ENCODE results near the gene TUNAR.

The TUNAR gene

GRCh38 chr14:95835121-95835730, 41.4 kb upstream of the TUNAR start:
- TF ChIP-seq POLR2A (IDR thresholded peaks at IDR 0.05; ENCODE audit: low read depth, low read length) (no peak), POLR2AphosphoS5 (IDR thresholded peaks at IDR 0.05; ENCODE audit: low read depth, low read length) (no peak), SPI1 (IDR thresholded peaks at IDR 0.05; ENCODE audit: low read depth, low read length) (peak; percentile 60), PAX5 (IDR thresholded peaks at IDR 0.05; ENCODE audit: insufficient read depth, low read length, severe bottlenecking) (no peak), POU2F2 (IDR thresholded peaks at IDR 0.05; ENCODE audit: low read depth, low read length) (no peak)
- no peak for DNase-seq (ENCODE audit: insufficient read length, low spot score)
- peak; percentile 26 for FAIRE-seq

GRCh38 chr14:95838862-95839261, 37.8 kb upstream of the TUNAR start:
- FAIRE-seq: no peak
- no peak for TF ChIP-seq POLR2AphosphoS5 (IDR thresholded peaks at IDR 0.05; ENCODE audit: low read depth, low read length)
- TF ChIP-seq PAX5 (IDR thresholded peaks at IDR 0.05; ENCODE audit: insufficient read depth, low read length, severe bottlenecking): no peak
- TF ChIP-seq POLR2A (IDR thresholded peaks at IDR 0.05; ENCODE audit: low read depth, low read length): no peak
- no peak for TF ChIP-seq TAF1 (IDR thresholded peaks at IDR 0.05; ENCODE audit: low read depth, low read length)
- TF ChIP-seq SPI1 (IDR thresholded peaks at IDR 0.05; ENCODE audit: low read depth, low read length): no peak
- no peak for TF ChIP-seq POU2F2 (IDR thresholded peaks at IDR 0.05; ENCODE audit: low read depth, low read length)
- no peak for DNase-seq (ENCODE audit: insufficient read length, low spot score)

- FAIRE-seq (no peak), DNase-seq (ENCODE audit: insufficient read length, low spot score) (no peak)
- TF ChIP-seq PAX5 (IDR thresholded peaks at IDR 0.05; ENCODE audit: insufficient read depth, low read length, severe bottlenecking) (no peak), TAF1 (IDR thresholded peaks at IDR 0.05; ENCODE audit: low read depth, low read length) (no peak), POLR2A (IDR thresholded peaks at IDR 0.05; ENCODE audit: low read depth, low read length) (no peak), POU2F2 (IDR thresholded peaks at IDR 0.05; ENCODE audit: low read depth, low read length) (no peak), POLR2AphosphoS5 (IDR thresholded peaks at IDR 0.05; ENCODE audit: low read depth, low read length) (no peak), SPI1 (IDR thresholded peaks at IDR 0.05; ENCODE audit: low read depth, low read length) (no peak)
These were observed 36.4 kb upstream of the TUNAR start for GRCh38 chr14:95840094-95840700.

DNA sequence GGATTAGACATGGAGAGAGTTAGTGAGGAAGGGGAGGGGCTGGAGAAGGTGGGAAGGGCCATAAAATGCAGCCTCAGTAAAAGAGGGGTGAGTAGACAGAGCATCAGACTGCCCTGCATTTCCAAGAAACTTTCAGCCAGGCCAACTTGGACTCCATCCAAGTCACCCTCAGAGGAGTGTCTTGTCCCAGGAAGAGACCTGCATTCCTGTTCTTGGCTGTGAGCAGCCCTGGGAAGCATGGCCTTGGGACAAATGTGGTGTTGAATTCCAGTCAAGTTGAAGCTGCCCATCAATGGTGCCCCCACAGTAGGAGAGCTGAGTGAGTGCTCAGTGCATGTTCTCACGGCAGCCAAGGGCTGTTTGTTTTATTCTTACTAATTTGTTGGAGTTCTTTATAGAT, 35.0 kb upstream of the TUNAR start:
- FAIRE-seq: no peak
- DNase-seq (ENCODE audit: insufficient read length, low spot score): no peak
- TF ChIP-seq POLR2A (IDR thresholded peaks at IDR 0.05; ENCODE audit: low read depth, low read length): no peak
- no peak for TF ChIP-seq TAF1 (IDR thresholded peaks at IDR 0.05; ENCODE audit: low read depth, low read length)
- TF ChIP-seq POLR2AphosphoS5 (IDR thresholded peaks at IDR 0.05; ENCODE audit: low read depth, low read length): no peak
- TF ChIP-seq POU2F2 (IDR thresholded peaks at IDR 0.05; ENCODE audit: low read depth, low read length): no peak
- TF ChIP-seq PAX5 (IDR thresholded peaks at IDR 0.05; ENCODE audit: insufficient read depth, low read length, severe bottlenecking): no peak
- no peak for TF ChIP-seq SPI1 (IDR thresholded peaks at IDR 0.05; ENCODE audit: low read depth, low read length)

DNA sequence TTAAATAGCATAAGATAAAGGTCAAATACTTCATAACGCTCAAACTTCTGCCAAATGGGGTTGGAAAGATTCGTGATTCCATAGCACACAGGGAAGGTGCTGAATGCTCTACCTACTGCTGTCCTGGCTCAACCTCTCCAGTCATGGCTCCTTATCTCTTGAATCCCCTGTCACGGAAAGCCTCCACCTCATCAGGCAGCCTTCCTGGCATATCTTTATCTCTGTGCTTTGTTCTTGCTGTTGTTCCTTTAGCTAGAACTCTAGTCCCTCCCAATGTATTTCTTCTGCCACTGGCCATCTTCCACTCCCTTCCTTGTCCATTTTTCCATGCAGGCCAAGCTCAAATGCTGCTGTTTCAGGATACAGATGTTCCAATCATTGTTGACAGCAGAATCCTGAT, 26.9 kb upstream of the TUNAR start:
- DNase-seq (ENCODE audit: insufficient read length, low spot score) (no peak), FAIRE-seq (no peak)
- TF ChIP-seq POLR2A (IDR thresholded peaks at IDR 0.05; ENCODE audit: low read depth, low read length) (no peak), TAF1 (IDR thresholded peaks at IDR 0.05; ENCODE audit: low read depth, low read length) (no peak), SPI1 (IDR thresholded peaks at IDR 0.05; ENCODE audit: low read depth, low read length) (no peak), POLR2AphosphoS5 (IDR thresholded peaks at IDR 0.05; ENCODE audit: low read depth, low read length) (no peak), POU2F2 (IDR thresholded peaks at IDR 0.05; ENCODE audit: low read depth, low read length) (no peak), PAX5 (IDR thresholded peaks at IDR 0.05; ENCODE audit: insufficient read depth, low read length, severe bottlenecking) (no peak)

- TF ChIP-seq PAX5 (IDR thresholded peaks at IDR 0.05; ENCODE audit: insufficient read depth, low read length, severe bottlenecking) (no peak), POU2F2 (IDR thresholded peaks at IDR 0.05; ENCODE audit: low read depth, low read length) (no peak), TAF1 (IDR thresholded peaks at IDR 0.05; ENCODE audit: low read depth, low read length) (no peak), SPI1 (IDR thresholded peaks at IDR 0.05; ENCODE audit: low read depth, low read length) (no peak), POLR2AphosphoS5 (IDR thresholded peaks at IDR 0.05; ENCODE audit: low read depth, low read length) (no peak), POLR2A (IDR thresholded peaks at IDR 0.05; ENCODE audit: low read depth, low read length) (no peak)
- FAIRE-seq (no peak), DNase-seq (ENCODE audit: insufficient read length, low spot score) (no peak)
These were observed 26.2 kb upstream of the TUNAR start for GRCh38 chr14:95850429-95850828.

DNA sequence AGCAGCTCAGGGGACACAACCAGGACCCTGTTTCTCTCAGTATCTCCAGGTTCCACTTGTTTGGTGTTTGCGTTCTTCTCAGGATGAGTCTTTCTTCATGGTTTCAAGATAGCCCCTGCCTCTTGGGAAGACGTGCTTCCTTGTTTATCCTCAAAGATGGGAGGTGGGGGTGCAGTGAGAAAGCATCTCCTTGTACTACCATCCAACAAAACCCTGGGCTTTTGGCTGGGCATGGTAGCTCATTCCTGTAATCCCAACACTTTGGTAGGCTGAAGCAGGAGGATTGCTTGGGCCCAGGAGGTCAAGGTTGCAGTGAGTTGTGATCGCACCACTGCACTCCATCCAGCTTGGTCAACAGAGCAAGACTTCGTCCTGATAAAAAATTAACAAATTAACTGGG, 21.0 kb upstream of the TUNAR start:
- FAIRE-seq (no peak), DNase-seq (ENCODE audit: insufficient read length, low spot score) (no peak)
- no peak for TF ChIP-seq POLR2A (IDR thresholded peaks at IDR 0.05; ENCODE audit: low read depth, low read length)
- TF ChIP-seq POU2F2 (IDR thresholded peaks at IDR 0.05; ENCODE audit: low read depth, low read length): no peak
- no peak for TF ChIP-seq TAF1 (IDR thresholded peaks at IDR 0.05; ENCODE audit: low read depth, low read length)
- TF ChIP-seq PAX5 (IDR thresholded peaks at IDR 0.05; ENCODE audit: insufficient read depth, low read length, severe bottlenecking): no peak
- TF ChIP-seq SPI1 (IDR thresholded peaks at IDR 0.05; ENCODE audit: low read depth, low read length): no peak

DNA sequence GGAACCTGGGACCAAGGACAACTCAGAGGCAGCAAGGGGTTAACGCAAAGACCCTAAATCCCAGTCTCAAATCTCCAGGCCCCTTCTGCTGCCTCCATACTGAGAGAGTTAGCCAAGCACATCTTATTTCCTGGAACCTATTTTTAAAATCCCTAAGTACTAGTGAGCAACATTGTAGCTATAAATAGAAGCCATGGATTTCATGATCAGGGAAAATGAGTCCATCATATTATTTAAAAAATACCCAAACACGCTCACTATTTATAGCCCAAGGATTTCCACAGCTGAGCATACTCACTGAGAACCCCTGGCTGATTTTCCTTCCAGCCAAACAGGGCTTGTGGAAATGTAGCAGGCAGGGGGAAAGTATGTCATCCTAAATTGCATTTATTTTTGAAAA, 19.4 kb upstream of the TUNAR start:
- no peak for DNase-seq (ENCODE audit: insufficient read length, low spot score)
- TF ChIP-seq POLR2A (IDR thresholded peaks at IDR 0.05; ENCODE audit: low read depth, low read length) (no peak), PAX5 (IDR thresholded peaks at IDR 0.05; ENCODE audit: insufficient read depth, low read length, severe bottlenecking) (no peak), SPI1 (IDR thresholded peaks at IDR 0.05; ENCODE audit: low read depth, low read length) (no peak), POU2F2 (IDR thresholded peaks at IDR 0.05; ENCODE audit: low read depth, low read length) (no peak), POLR2AphosphoS5 (IDR thresholded peaks at IDR 0.05; ENCODE audit: low read depth, low read length) (no peak), TAF1 (IDR thresholded peaks at IDR 0.05; ENCODE audit: low read depth, low read length) (no peak)
- no peak for FAIRE-seq

DNA sequence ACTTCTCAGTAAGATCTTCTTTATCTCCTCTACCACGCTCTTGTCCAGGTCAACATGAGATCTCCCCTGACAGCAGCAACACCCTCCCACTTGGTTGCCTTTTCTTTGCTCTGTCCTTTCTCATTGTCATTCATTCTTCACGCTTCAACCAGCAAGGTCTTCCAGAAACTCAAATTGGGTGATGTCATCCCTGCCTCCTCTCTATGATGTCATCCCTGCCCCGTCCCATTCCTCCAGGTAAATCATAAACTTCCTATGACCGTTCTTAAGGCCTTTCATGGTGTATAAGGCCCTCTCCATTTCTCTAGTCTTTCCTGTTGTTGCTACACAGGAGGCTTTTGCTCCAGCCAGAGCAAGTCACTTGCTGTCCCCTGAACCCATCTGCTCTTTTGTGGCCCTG, 17.7 kb upstream of the TUNAR start:
- no peak for FAIRE-seq
- TF ChIP-seq POU2F2 (IDR thresholded peaks at IDR 0.05; ENCODE audit: low read depth, low read length) (no peak), PAX5 (IDR thresholded peaks at IDR 0.05; ENCODE audit: insufficient read depth, low read length, severe bottlenecking) (no peak), POLR2A (IDR thresholded peaks at IDR 0.05; ENCODE audit: low read depth, low read length) (no peak), POLR2AphosphoS5 (IDR thresholded peaks at IDR 0.05; ENCODE audit: low read depth, low read length) (no peak), SPI1 (IDR thresholded peaks at IDR 0.05; ENCODE audit: low read depth, low read length) (no peak), TAF1 (IDR thresholded peaks at IDR 0.05; ENCODE audit: low read depth, low read length) (no peak)

More for the DNA sequence above, 17.7 kb upstream of the TUNAR start:
- DNase-seq (ENCODE audit: insufficient read length, low spot score): no peak

All from GM12891 (cell line).